Measurements from ENCODE around the gene KRT24.

KRT24 gene

DNA sequence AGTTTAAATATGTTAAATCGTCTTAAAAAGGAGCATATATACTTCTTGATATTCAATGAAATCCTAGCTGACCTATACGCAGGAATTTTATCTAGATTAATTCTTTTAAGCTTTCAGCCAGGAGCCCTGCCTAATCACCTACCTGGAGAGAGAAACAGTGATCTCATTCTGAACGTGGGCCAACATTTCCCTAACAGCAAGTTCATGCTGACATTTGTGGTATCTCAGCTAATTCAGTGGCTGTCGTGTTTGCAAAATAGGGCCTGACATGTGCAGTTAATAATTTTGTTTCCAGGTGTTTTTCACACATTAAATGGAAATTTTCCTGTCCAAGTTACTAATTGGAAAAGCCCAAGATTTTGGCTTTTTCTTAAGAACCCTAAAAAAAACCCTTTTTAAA lies 17.4 kb downstream of the KRT24 start:
- TF ChIP-seq, protein P1, sequence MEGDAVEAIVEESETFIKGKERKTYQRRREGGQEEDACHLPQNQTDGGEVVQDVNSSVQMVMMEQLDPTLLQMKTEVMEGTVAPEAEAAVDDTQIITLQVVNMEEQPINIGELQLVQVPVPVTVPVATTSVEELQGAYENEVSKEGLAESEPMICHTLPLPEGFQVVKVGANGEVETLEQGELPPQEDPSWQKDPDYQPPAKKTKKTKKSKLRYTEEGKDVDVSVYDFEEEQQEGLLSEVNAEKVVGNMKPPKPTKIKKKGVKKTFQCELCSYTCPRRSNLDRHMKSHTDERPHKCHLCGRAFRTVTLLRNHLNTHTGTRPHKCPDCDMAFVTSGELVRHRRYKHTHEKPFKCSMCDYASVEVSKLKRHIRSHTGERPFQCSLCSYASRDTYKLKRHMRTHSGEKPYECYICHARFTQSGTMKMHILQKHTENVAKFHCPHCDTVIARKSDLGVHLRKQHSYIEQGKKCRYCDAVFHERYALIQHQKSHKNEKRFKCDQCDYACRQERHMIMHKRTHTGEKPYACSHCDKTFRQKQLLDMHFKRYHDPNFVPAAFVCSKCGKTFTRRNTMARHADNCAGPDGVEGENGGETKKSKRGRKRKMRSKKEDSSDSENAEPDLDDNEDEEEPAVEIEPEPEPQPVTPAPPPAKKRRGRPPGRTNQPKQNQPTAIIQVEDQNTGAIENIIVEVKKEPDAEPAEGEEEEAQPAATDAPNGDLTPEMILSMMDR (IDR thresholded peaks at IDR 0.05; ENCODE audit: borderline replicate concordance, control extremely low read depth, extremely low read depth, insufficient read depth, missing control alignments): no peak
- in situ Hi-C loops (cut with MboI; ENCODE audit: low sequenced_read_pairs, unreplicated experiment): no loop called here
- DNase-seq (ENCODE audit: low spot score): no peak

DNA sequence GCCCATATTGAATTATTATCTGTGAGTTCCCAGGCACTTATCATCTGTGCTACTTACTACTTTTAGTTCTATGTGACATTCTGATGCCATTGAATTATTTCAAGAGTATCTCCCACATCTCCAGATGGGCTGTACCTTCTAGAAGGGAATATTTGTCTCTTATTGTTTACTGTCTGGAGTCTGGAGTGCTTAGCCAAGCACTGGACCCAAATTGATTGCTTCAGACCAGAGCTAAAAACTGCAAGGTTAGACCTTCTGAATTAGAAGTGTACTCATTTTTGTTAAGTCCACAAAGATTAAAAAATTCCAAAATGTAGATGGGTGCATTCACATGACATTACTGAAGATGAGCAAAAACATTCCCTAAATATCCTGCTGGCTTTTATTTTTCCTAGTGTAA lies 22.6 kb downstream of the KRT24 start:
- no peak for DNase-seq (ENCODE audit: low spot score)
- TF ChIP-seq, protein P1 (IDR thresholded peaks at IDR 0.05; ENCODE audit: borderline replicate concordance, control extremely low read depth, extremely low read depth, insufficient read depth, missing control alignments): no peak
- in situ Hi-C loops (cut with MboI; ENCODE audit: low sequenced_read_pairs, unreplicated experiment): no loop called here

DNA sequence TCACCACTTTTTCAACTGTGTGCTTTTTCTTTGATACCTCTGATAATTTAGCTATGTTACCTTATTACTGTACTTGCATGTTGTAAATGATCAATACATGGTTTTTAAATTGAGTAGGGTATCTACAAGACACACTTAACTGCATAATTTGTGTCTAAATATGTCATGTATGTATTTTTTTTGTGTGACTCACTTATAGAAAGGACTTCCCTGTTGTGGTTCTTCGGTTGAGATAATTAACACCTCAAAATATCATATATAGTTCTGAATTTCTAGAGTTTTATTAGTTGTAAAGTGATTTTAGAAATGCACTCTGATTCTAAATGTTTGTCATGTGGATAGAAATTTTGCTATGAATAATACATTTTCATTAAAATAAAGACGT lies 24.0 kb downstream of the KRT24 start:
- TF ChIP-seq, protein P1 (IDR thresholded peaks at IDR 0.05; ENCODE audit: borderline replicate concordance, control extremely low read depth, extremely low read depth, insufficient read depth, missing control alignments): no peak
- in situ Hi-C loops (cut with MboI; ENCODE audit: low sequenced_read_pairs, unreplicated experiment): no loop called here
- DNase-seq (ENCODE audit: low spot score): no peak

DNA sequence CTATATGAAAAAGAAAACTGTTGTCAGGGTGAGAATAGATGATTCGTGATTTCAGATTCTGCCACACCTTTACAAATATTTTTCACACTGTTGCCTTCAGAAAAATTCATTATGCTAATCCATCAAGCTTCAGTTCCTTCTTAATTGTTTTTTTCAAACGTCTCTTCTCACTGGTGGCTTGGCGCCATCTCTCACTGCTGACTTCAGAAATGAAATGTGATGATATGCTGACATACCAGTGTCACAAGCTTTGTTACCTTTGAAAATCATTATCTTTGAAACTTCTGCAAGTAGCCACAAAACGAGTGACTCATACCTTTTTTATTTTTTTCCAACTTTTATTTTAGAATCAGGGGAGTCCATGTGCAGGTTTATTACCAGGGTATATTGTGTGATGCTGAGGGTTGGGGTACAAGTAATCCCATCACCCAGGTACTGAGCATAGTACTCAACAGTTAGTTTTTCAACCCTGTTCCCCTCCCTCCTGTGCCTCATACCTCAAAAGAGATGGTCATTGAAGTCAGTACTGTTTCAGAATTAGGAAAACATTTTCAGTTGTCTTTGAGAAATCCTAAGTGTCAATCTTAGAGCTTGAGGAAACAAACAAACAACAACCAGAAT lies 24.5 kb downstream of the KRT24 start:
- TF ChIP-seq, protein P1 (IDR thresholded peaks at IDR 0.05; ENCODE audit: borderline replicate concordance, control extremely low read depth, extremely low read depth, insufficient read depth, missing control alignments): no peak
- in situ Hi-C loops (cut with MboI; ENCODE audit: low sequenced_read_pairs, unreplicated experiment): no loop called here
- no peak for DNase-seq (ENCODE audit: low spot score)

DNA sequence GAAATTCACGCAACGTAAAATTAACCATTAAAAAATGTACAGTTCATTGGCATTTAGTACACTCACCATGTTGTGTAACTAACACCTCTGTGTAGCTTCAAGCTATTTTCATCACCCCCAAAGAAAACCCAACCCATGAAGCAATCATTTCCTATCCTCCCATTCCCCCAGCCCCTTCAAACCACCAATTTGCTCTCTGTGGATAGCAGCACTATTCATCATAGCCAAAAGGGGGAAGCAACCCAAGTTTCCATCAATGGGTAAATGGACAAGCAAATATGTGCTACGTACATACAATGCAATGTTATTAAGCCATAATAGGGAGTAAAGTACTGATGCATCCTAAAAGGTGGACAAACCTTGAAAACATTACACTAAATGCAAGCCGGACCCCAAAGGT lies 27.6 kb downstream of the KRT24 start:
- in situ Hi-C loops (cut with MboI; ENCODE audit: low sequenced_read_pairs, unreplicated experiment): no loop called here
- DNase-seq (ENCODE audit: low spot score): no peak
- TF ChIP-seq, protein P1 (IDR thresholded peaks at IDR 0.05; ENCODE audit: borderline replicate concordance, control extremely low read depth, extremely low read depth, insufficient read depth, missing control alignments): no peak

DNA sequence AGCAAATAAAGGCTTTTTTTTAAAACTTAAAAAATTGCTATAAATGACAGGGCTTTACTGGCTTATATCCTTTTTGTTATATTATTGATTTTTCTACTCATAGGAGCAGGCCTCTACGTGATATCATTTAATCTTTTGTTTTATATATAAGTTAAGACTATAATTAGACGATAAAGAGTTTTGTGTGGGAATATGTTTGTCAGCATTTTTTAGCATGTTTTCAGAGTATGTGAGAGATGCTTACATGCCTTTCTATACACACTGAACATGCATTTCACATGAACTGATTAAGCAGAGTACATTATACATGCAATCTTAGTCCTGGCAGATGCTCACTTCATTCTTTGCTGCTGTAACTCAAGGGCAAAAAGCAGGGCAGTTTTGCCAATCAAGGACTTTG lies 30.9 kb downstream of the KRT24 start:
- no peak for DNase-seq (ENCODE audit: low spot score)
- in situ Hi-C loops (cut with MboI; ENCODE audit: low sequenced_read_pairs, unreplicated experiment): no loop called here
- TF ChIP-seq, protein P1 (IDR thresholded peaks at IDR 0.05; ENCODE audit: borderline replicate concordance, control extremely low read depth, extremely low read depth, insufficient read depth, missing control alignments): no peak

All from GM13976 (cell line).